HCT116 (cell line): ENCODE results near the gene SDK1. TPM values are rescaled to one million over a fixed set of nuclear protein-coding genes. Genes with fewer than 3 reads are reported as not detected.

Experiments
- ATAC-seq: fragments of 200-7000 bp; cut with Tn5 transposase; 2 replicates; pipeline ENCODE4 v1.9.1; 2020; ENCODE audit warnings: mild to moderate bottlenecking, moderate library complexity
- BruUV-seq: library from RNA; stranded (reverse); fragments of 400-500 nt; replicated peaks from 2 replicates; lab custom pipeline; 2021; lab: Mats Ljungman, UMichigan
- CTCF ChIA-PET: fragments of 300-600 bp; sonication (Branson Sonifier 250); formaldehyde crosslinking; loops from one replicate; lab custom pipeline; 2021; ENCODE audit warnings: antibody characterized with exemption; lab: Charles Lee
- POLR2A ChIA-PET: fragments of 300-600, 350-600 bp; sonication (Branson Sonifier 250); formaldehyde crosslinking; loops from one replicate; lab custom pipeline; 2021; ENCODE audit warnings: antibody characterized with exemption; lab: Charles Lee
- RAD21 ChIA-PET, 2 experiments: fragments of 300-600 bp; sonication (Branson Sonifier 250); formaldehyde crosslinking; loops; one replicate each; lab custom pipeline; 2023; ENCODE audit warnings: low total read pairs in 2 of 2; ENCODE audit not compliant: uncharacterized antibody in 2 of 2, unreplicated experiment in 2 of 2, low non-redundant PET in 1 of 2; lab: Charles Lee
- DNase-seq: peaks from one replicate; pipeline ENCODE4 v3.0.0-alpha.2; 2010; ENCODE audit warnings: low read depth, low spot score
- H2AFZ ChIP-seq: fragments of 200-600 bp; shearing (Covaris generic), sonication (generic); 2 replicates; pipeline ENCODE4 v1.6.1; 2017; ENCODE audit warnings: low read depth, mixed run types, mixed read lengths, antibody characterized with exemption, low read length; ENCODE audit not compliant: poor library complexity, severe bottlenecking
- H3K27ac ChIP-seq: 2 replicates; pipeline ENCODE4 v1.5.1; 2012; ENCODE audit warnings: low read depth, low read length
- H3K27me3 ChIP-seq: fragments of 200-600 bp; sonication (generic); 2 replicates; pipeline ENCODE4 v1.6.1; 2016; ENCODE audit warnings: mixed run types, low read length, mixed read lengths; ENCODE audit not compliant: insufficient read depth
- H3K36me3 ChIP-seq, 2 experiments: fragments of 200-500 bp in 1 of 2; fragments of 200-600 bp in 1 of 2; sonication (Bioruptor generic) in 1 of 2; sonication (generic) in 1 of 2; 2 replicates each; pipeline versions ENCODE4 v1.5.1 to v1.6.1; 2014 to 2016; ENCODE audit warnings: low read length in 2 of 2, inconsistent platforms in 1 of 2, mixed read lengths in 1 of 2, mixed run types in 1 of 2; ENCODE audit not compliant: insufficient read depth in 2 of 2, control insufficient read depth in 1 of 2
- H3K4me1 ChIP-seq, 2 experiments: fragments of 200-600 bp in 1 of 2; sonication (generic) in 1 of 2; 2 replicates each; pipeline versions ENCODE4 v1.5.1 to v1.6.1; 2012 to 2017; ENCODE audit warnings: low read length in 2 of 2, inconsistent platforms in 1 of 2, mild to moderate bottlenecking in 1 of 2, mixed read lengths in 1 of 2, mixed run types in 1 of 2, moderate library complexity in 1 of 2; ENCODE audit not compliant: insufficient read depth in 2 of 2, control insufficient read depth in 1 of 2
- H3K4me2 ChIP-seq: fragments of 200-600 bp; sonication (generic); 2 replicates; pipeline ENCODE4 v1.6.1; 2017; ENCODE audit warnings: mixed run types, low read length, mixed read lengths
- H3K4me3 ChIP-seq, 2 experiments: fragments of 200-600 bp in 1 of 2; sonication (generic) in 1 of 2; replicated peaks in 1 of 2; 2 replicates each; pipeline ENCODE4 v1.5.1; 2011 to 2016; ENCODE audit warnings: low read length in 2 of 2, control low read depth in 1 of 2, low read depth in 1 of 2, mild to moderate bottlenecking in 1 of 2, mixed read lengths in 1 of 2, mixed run types in 1 of 2
- H3K79me2 ChIP-seq: fragments of 200-600 bp; sonication (generic); 2 replicates; pipeline ENCODE4 v1.6.1; 2017; ENCODE audit warnings: mild to moderate bottlenecking, mixed run types, low read length, moderate library complexity, mixed read lengths; ENCODE audit not compliant: insufficient read depth
- H3K9ac ChIP-seq: fragments of 200-600 bp; sonication (generic); 2 replicates; pipeline ENCODE4 v1.6.1; 2016; ENCODE audit warnings: low read length, mixed read lengths
- H3K9me2 ChIP-seq: fragments of 200-600 bp; sonication (generic), shearing (Covaris generic); 2 replicates; pipeline ENCODE4 v1.6.1; 2017; ENCODE audit warnings: mixed run types, mild to moderate bottlenecking, moderate library complexity; ENCODE audit not compliant: insufficient read depth
- H3K9me3 ChIP-seq, 2 experiments: fragments of 200-500 bp in 1 of 2; fragments of 200-600 bp in 1 of 2; sonication (Bioruptor generic) in 1 of 2; sonication (generic) in 1 of 2; 2 replicates each; pipeline ENCODE4 v1.6.1; 2014 to 2017; ENCODE audit warnings: low read length in 2 of 2, mixed read lengths in 2 of 2, inconsistent platforms in 1 of 2, low read depth in 1 of 2, mild to moderate bottlenecking in 1 of 2, mixed run types in 1 of 2, moderate library complexity in 1 of 2; ENCODE audit not compliant: control insufficient read depth in 1 of 2, insufficient read depth in 1 of 2
- H4K20me1 ChIP-seq: fragments of 200-600 bp; sonication (generic), shearing (Covaris generic); 2 replicates; pipeline ENCODE4 v1.6.1; 2017; ENCODE audit warnings: mixed run types, mild to moderate bottlenecking, moderate library complexity; ENCODE audit not compliant: insufficient read depth
- ATF3 ChIP-seq: IDR thresholded peaks from 2 replicates; pipeline ENCODE4 v1.6.1; 2012
- CBX3 ChIP-seq: IDR thresholded peaks from 2 replicates; pipeline ENCODE4 v1.6.1; 2012; ENCODE audit warnings: low read depth
- CEBPB ChIP-seq: IDR thresholded peaks from 2 replicates; pipeline ENCODE4 v1.6.1; 2012; ENCODE audit warnings: low read depth
- EGR1 ChIP-seq: IDR thresholded peaks from 2 replicates; pipeline ENCODE4 v1.6.1; 2012; ENCODE audit warnings: low read depth
- ELF1 ChIP-seq: IDR thresholded peaks from 2 replicates; pipeline ENCODE4 v1.6.1; 2012; ENCODE audit warnings: low read depth, borderline replicate concordance
- EZH2 ChIP-seq: fragments of 200-600 bp; sonication (generic); IDR thresholded peaks from 2 replicates; pipeline ENCODE4 v1.6.1; 2017; ENCODE audit warnings: antibody characterized with exemption, mixed run types
- MAX ChIP-seq: IDR thresholded peaks from 2 replicates; pipeline ENCODE4 v1.6.1; 2012
- POLR2A ChIP-seq: IDR thresholded peaks from 2 replicates; pipeline ENCODE4 v1.7.0; 2011; ENCODE audit warnings: borderline replicate concordance; ENCODE audit not compliant: insufficient read depth, insufficient read length; ENCODE audit errors: extremely low read depth
- POLR2AphosphoS5 ChIP-seq: IDR thresholded peaks from 2 replicates; pipeline ENCODE4 v1.6.1; 2011; ENCODE audit warnings: mild to moderate bottlenecking, low read depth, low read length, moderate library complexity
- SRF ChIP-seq: IDR thresholded peaks from 2 replicates; pipeline ENCODE4 v1.6.1; 2012; ENCODE audit warnings: low read depth
- TCF7L2 ChIP-seq: IDR thresholded peaks from 2 replicates; pipeline ENCODE4 v1.7.0; 2011; ENCODE audit warnings: borderline replicate concordance, inconsistent platforms; ENCODE audit not compliant: insufficient read depth, insufficient read length; ENCODE audit errors: extremely low read depth
- YY1 ChIP-seq: IDR thresholded peaks from 2 replicates; pipeline ENCODE4 v1.6.1; 2011; ENCODE audit warnings: low read length, low read depth, moderate library complexity, mild to moderate bottlenecking; ENCODE audit not compliant: insufficient replicate concordance; ENCODE audit errors: extremely low read depth
- ZFX ChIP-seq: fragments of 450-650 bp; IDR thresholded peaks from 2 replicates; pipeline ENCODE4 v1.6.1; 2017
- ZNF274 ChIP-seq: fragments of 200-500 bp; sonication (Bioruptor generic); IDR thresholded peaks from 2 replicates; pipeline ENCODE4 v1.6.1; 2014; ENCODE audit warnings: mild to moderate bottlenecking, low read depth, low read length, inconsistent platforms
- intact Hi-C: fragments of 100-400 bp; cut with micrococcal nuclease; formaldehyde crosslinking; loops from 2 replicates; pipeline ENCODE4 v1.10.0; 2022
- total RNA-seq: library from RNA; stranded (reverse); gene quantifications from one replicate; pipeline ENCODE4 v1.2.1, GENCODE V29; 2021; ENCODE audit not compliant: unreplicated experiment
- TF ChIP-seq, protein P1 (sequence below): IDR thresholded peaks from 2 replicates; pipeline ENCODE4 v1.6.1; 2011; ENCODE audit warnings: mild to moderate bottlenecking, low read length, moderate library complexity; ENCODE audit not compliant: insufficient replicate concordance; ENCODE audit errors: extremely low read depth
- TF ChIP-seq, protein P2 (sequence below): IDR thresholded peaks from 2 replicates; pipeline ENCODE4 v1.6.1; 2012; ENCODE audit warnings: low read depth

SDK1 gene
- total RNA-seq, 1 experiment from 2014 or later, result 0.05 TPM

DNA sequence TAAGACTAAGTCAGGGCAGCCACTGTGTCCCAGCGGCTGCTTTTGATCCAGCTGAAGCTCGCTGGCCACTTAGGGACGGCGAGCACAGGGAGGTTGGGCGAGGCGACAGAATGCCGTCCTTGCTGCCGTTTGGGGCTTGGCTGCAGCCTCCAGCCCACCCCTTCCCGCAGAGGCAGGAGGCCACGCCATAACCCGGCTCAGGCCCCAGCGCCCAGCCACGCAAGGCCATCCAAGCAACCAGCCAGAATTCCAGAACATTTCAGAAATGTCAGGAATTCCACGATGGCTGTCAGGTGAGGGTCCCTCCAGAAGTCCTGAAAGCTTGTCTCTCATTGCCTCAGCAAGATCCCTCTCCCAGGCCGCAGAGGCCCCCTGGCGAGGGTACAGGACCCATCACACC is 901.9 kb downstream of the SDK1 start (continued):
- TF ChIP-seq, protein P1, sequence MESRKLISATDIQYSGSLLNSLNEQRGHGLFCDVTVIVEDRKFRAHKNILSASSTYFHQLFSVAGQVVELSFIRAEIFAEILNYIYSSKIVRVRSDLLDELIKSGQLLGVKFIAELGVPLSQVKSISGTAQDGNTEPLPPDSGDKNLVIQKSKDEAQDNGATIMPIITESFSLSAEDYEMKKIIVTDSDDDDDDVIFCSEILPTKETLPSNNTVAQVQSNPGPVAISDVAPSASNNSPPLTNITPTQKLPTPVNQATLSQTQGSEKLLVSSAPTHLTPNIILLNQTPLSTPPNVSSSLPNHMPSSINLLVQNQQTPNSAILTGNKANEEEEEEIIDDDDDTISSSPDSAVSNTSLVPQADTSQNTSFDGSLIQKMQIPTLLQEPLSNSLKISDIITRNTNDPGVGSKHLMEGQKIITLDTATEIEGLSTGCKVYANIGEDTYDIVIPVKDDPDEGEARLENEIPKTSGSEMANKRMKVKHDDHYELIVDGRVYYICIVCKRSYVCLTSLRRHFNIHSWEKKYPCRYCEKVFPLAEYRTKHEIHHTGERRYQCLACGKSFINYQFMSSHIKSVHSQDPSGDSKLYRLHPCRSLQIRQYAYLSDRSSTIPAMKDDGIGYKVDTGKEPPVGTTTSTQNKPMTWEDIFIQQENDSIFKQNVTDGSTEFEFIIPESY, result no peak

- Histone ChIP-seq H3K27me3 (no peaks in the 10 kb centered on the region), H3K4me1 (no peaks in the 10 kb centered on the region), H3K9me2 (no peaks in the 10 kb centered on the region), H3K9ac (no peak overlapping the region), H3K4me3 (no peak overlapping the region), H4K20me1 (no peaks in the 10 kb centered on the region), H3K9me3 (no peaks in the 10 kb centered on the region), H3K4me2 (no peak overlapping the region), H3K79me2 (no peaks in the 10 kb centered on the region), H3K27ac (no peak overlapping the region), H2AFZ (no peak overlapping the region), H3K36me3 (no peaks in the 10 kb centered on the region)
- no peak for DNase-seq
- ChIA-PET RAD21 (no interaction called here), POLR2A (no interaction called here), CTCF (no interaction called here)
- no peak for ATAC-seq
- intact Hi-C loops, result no loop called here
- BruUV-seq, result no TSS peak
- TF ChIP-seq MAX (no peak), POLR2A (no peak), EGR1 (no peak), YY1 (no peak), CEBPB (no peak), CBX3 (no peak), ELF1 (no peak), ZFX (no peak), POLR2AphosphoS5 (no peak), ATF3 (no peak), EZH2 (no peak), TCF7L2 (no peak), ZNF274 (no peak), SRF (no peak)
- TF ChIP-seq, protein P1, result no peak
- TF ChIP-seq, protein P2, sequence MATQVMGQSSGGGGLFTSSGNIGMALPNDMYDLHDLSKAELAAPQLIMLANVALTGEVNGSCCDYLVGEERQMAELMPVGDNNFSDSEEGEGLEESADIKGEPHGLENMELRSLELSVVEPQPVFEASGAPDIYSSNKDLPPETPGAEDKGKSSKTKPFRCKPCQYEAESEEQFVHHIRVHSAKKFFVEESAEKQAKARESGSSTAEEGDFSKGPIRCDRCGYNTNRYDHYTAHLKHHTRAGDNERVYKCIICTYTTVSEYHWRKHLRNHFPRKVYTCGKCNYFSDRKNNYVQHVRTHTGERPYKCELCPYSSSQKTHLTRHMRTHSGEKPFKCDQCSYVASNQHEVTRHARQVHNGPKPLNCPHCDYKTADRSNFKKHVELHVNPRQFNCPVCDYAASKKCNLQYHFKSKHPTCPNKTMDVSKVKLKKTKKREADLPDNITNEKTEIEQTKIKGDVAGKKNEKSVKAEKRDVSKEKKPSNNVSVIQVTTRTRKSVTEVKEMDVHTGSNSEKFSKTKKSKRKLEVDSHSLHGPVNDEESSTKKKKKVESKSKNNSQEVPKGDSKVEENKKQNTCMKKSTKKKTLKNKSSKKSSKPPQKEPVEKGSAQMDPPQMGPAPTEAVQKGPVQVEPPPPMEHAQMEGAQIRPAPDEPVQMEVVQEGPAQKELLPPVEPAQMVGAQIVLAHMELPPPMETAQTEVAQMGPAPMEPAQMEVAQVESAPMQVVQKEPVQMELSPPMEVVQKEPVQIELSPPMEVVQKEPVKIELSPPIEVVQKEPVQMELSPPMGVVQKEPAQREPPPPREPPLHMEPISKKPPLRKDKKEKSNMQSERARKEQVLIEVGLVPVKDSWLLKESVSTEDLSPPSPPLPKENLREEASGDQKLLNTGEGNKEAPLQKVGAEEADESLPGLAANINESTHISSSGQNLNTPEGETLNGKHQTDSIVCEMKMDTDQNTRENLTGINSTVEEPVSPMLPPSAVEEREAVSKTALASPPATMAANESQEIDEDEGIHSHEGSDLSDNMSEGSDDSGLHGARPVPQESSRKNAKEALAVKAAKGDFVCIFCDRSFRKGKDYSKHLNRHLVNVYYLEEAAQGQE, result no peak
These were observed 902.8 kb downstream of the SDK1 start for GRCh38 chr7:4203626-4204512.
